Skeletal muscle tissue (tissue), 4 donors: ENCODE measurements around the gene MYO1D. TPM values are rescaled to one million over a fixed set of nuclear protein-coding genes. Genes with fewer than 3 reads are reported as not detected.
"Not testable (repeated sequence)": the region's sequence is repeated elsewhere in the genome, so short reads cannot be mapped to it uniquely, and the experiment has no call there.

Experiments used
- H3K27ac ChIP-seq: one replicate; pipeline ENCODE4 v1.7.0; 2013; ENCODE audit warnings: mild to moderate bottlenecking, low read depth, low read length, inconsistent platforms
- H3K27me3 ChIP-seq, 3 donors: one replicate each; pipeline ENCODE4 v1.7.0; 2013; ENCODE audit warnings: low read length in 3 of 3; ENCODE audit not compliant: control insufficient read depth in 3 of 3, insufficient read depth in 3 of 3
- H3K36me3 ChIP-seq, 3 donors: one replicate each; pipeline ENCODE4 v1.7.0; 2013; ENCODE audit warnings: low read length in 3 of 3; ENCODE audit not compliant: control insufficient read depth in 3 of 3, insufficient read depth in 3 of 3
- H3K4me1 ChIP-seq, 3 donors: one replicate each; pipeline ENCODE4 v1.7.0; 2013; ENCODE audit warnings: low read length in 3 of 3, mild to moderate bottlenecking in 3 of 3; ENCODE audit not compliant: control insufficient read depth in 3 of 3, insufficient read depth in 3 of 3
- H3K4me3 ChIP-seq, 3 donors: one replicate each; pipeline ENCODE4 v1.7.0; 2013; ENCODE audit warnings: low read length in 3 of 3
- H3K9ac ChIP-seq, 3 donors: one replicate each; pipeline ENCODE4 v1.7.0; 2013; ENCODE audit warnings: low read length in 3 of 3, mild to moderate bottlenecking in 3 of 3, moderate library complexity in 2 of 3, low read depth in 1 of 3
- H3K9me3 ChIP-seq, 3 donors: one replicate each; pipeline ENCODE4 v1.7.0; 2013; ENCODE audit warnings: low read length in 3 of 3; ENCODE audit not compliant: control insufficient read depth in 3 of 3
- total RNA-seq: library from RNA; depleted of rRNA; stranded (reverse); fragments of >200 nt; gene quantifications from one replicate; pipeline ENCODE4 v1.2.3, GENCODE V29; 2014
- donor health status: Osteomylitis.

Gene MYO1D
- total RNA-seq, 1 donor from 2014 or later: 15.1 TPM

- Histone ChIP-seq H3K4me1 (peaks cover 7 to 12% (median 10%) of the 10 kb centered on the region in 3 donors), H3K27me3 (no peaks in the 10 kb centered on the region), H3K36me3 (no peaks in the 10 kb centered on the region)
These were observed 349.8 kb downstream of the MYO1D start for GRCh38 chr17:32527146-32527545.

GRCh38 chr17:32525122-32525521, 351.8 kb downstream of the MYO1D start:
- Histone ChIP-seq H3K4me3 (no peak overlapping the region), H3K27ac (no peak overlapping the region), H3K9ac (peak overlapping the region in 1 of 3 donors; percentile 20), H3K4me1 (peaks cover 8 to 16% (median 13%) of the 10 kb centered on the region in 3 donors), H3K9me3 (no peaks in the 10 kb centered on the region), H3K27me3 (no peaks in the 10 kb centered on the region), H3K36me3 (no peaks in the 10 kb centered on the region)

More at GRCh38 chr17:32527146-32527545, 349.8 kb downstream of the MYO1D start:
- no peak overlapping the region for H3K9ac ChIP-seq
- no peak overlapping the region for H3K27ac ChIP-seq
- no peak overlapping the region for H3K4me3 ChIP-seq
- H3K9me3 ChIP-seq: no peaks in the 10 kb centered on the region

- H3K27me3 ChIP-seq, H3K4me3 ChIP-seq, H3K27ac ChIP-seq, H3K36me3 ChIP-seq, H3K9me3 ChIP-seq, H3K9ac ChIP-seq: not testable (repeated sequence)
- peaks cover 12 to 22% (median 17%) of the 10 kb centered on the region in 3 donors for H3K4me1 ChIP-seq
These were observed 352.4 kb downstream of the MYO1D start for GRCh38 chr17:32524553-32524880.

GRCh38 chr17:32523827-32524552, 352.9 kb downstream of the MYO1D start:
- Histone ChIP-seq H3K4me3 (no peak overlapping the region), H3K27me3 (no peaks in the 10 kb centered on the region), H3K4me1 (peaks cover 13 to 23% (median 18%) of the 10 kb centered on the region in 3 donors), H3K36me3 (no peaks in the 10 kb centered on the region), H3K27ac (no peak overlapping the region), H3K9ac (no peak overlapping the region), H3K9me3 (no peaks in the 10 kb centered on the region)

- H3K4me1 ChIP-seq: peaks cover 16 to 28% (median 23%) of the 10 kb centered on the region in 3 donors
- no peaks in the 10 kb centered on the region for H3K9me3 ChIP-seq
- no peak overlapping the region for H3K27ac ChIP-seq
- H3K27me3 ChIP-seq: no peaks in the 10 kb centered on the region
- H3K36me3 ChIP-seq: no peaks in the 10 kb centered on the region
- no peak overlapping the region for H3K4me3 ChIP-seq
- H3K9ac ChIP-seq: no peak overlapping the region
These were observed 353.8 kb downstream of the MYO1D start for GRCh38 chr17:32523017-32523680.

- Histone ChIP-seq H3K4me3 (no peak overlapping the region), H3K27me3 (no peaks in the 10 kb centered on the region), H3K9ac (no peak overlapping the region), H3K4me1 (peaks cover 24 to 30% (median 24%) of the 10 kb centered on the region in 3 donors), H3K36me3 (no peaks in the 10 kb centered on the region), H3K9me3 (no peaks in the 10 kb centered on the region), H3K27ac (no peak overlapping the region)
These were observed 356.1 kb downstream of the MYO1D start for GRCh38 chr17:32520737-32521404.

GRCh38 chr17:32520104-32520701, 356.7 kb downstream of the MYO1D start:
- H3K9me3 ChIP-seq: no peaks in the 10 kb centered on the region
- no peaks in the 10 kb centered on the region for H3K36me3 ChIP-seq
- no peak overlapping the region for H3K9ac ChIP-seq
- peaks cover 18 to 27% (median 23%) of the 10 kb centered on the region in 3 donors for H3K4me1 ChIP-seq
- H3K4me3 ChIP-seq: peak overlapping the region; percentile 5 to 45 (median 23)
- H3K27me3 ChIP-seq: no peaks in the 10 kb centered on the region
- no peak overlapping the region for H3K27ac ChIP-seq

- Histone ChIP-seq H3K36me3 (no peaks in the 10 kb centered on the region), H3K27me3 (no peaks in the 10 kb centered on the region), H3K4me1 (peaks cover 16 to 23% (median 20%) of the 10 kb centered on the region in 3 donors), H3K9me3 (no peaks in the 10 kb centered on the region), H3K4me3 (peak overlapping the region; percentile 39 to 64 (median 52)), H3K9ac (peak overlapping the region in 2 of 3 donors; percentile 47 to 66), H3K27ac (no peak overlapping the region)
These were observed 357.5 kb downstream of the MYO1D start for GRCh38 chr17:32519228-32520103.

- H3K36me3 ChIP-seq: no peaks in the 10 kb centered on the region
- peaks cover 16 to 23% (median 20%) of the 10 kb centered on the region in 3 donors for H3K4me1 ChIP-seq
- peak overlapping the region in 1 of 3 donors; percentile 66 for H3K9ac ChIP-seq
- H3K27me3 ChIP-seq: no peaks in the 10 kb centered on the region
- peak overlapping the region; percentile 9 to 52 (median 39) for H3K4me3 ChIP-seq
- no peak overlapping the region for H3K27ac ChIP-seq
- H3K9me3 ChIP-seq: no peaks in the 10 kb centered on the region
These were observed 358.2 kb downstream of the MYO1D start for GRCh38 chr17:32518646-32519227.
